SK-N-SH (cell line): ENCODE data around the gene GOLGA5.

Experiments
- CTCF ChIP-seq: fragments of 200-600 bp; sonication (generic); IDR thresholded peaks from 2 replicates; pipeline ENCODE4 v1.6.1; 2017; ENCODE audit warnings: antibody characterized with exemption, mild to moderate bottlenecking, moderate library complexity
- ELF1 ChIP-seq: IDR thresholded peaks from 2 replicates; pipeline ENCODE4 v1.4.0; 2012
- RCOR1 ChIP-seq: fragments of 150-350 bp; IDR thresholded peaks from 2 replicates; pipeline ENCODE4 v1.6.1; 2017; ENCODE audit warnings: antibody characterized with exemption, low read length
- SIN3A ChIP-seq: IDR thresholded peaks from 2 replicates; pipeline ENCODE4 v1.6.1; 2012; ENCODE audit warnings: low read depth, mild to moderate bottlenecking, low read length, moderate library complexity, borderline replicate concordance
- SMC3 ChIP-seq: IDR thresholded peaks from 2 replicates; pipeline ENCODE4 v1.6.1; 2012; ENCODE audit warnings: low read depth, low read length, improper control_type of control experiment
- YY1 ChIP-seq: IDR thresholded peaks from 2 replicates; pipeline ENCODE4 v1.4.0; 2012; ENCODE audit warnings: low read depth, mild to moderate bottlenecking
- TF ChIP-seq, protein P1 (sequence below): IDR thresholded peaks from 2 replicates; pipeline ENCODE4 v1.6.1; 2012; ENCODE audit warnings: mild to moderate bottlenecking, low read depth, low read length, moderate library complexity

DNA sequence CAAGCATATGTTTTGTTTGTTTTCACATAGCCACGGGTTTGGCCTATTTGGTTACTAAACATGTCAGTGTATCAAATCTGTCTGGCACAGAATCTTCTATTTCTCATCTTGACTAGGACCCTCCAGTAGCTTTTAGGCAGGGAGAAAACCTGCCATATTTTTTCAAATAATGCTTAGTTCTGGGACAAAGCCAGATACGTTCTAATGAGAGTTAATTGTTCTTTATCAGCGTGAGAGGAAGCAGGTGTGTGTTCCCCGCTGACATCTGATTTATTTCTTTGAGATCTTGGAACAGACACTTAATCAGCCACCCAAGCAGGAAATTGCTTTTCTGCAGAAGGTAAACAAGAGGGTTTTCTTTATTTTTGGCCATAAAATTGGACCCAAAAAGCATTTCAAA, 54.8 kb downstream of the GOLGA5 start:
- TF ChIP-seq SIN3A (no peak), YY1 (no peak), RCOR1 (no peak), ELF1 (no peak), SMC3 (no peak), CTCF (no peak)
- TF ChIP-seq, protein P1, sequence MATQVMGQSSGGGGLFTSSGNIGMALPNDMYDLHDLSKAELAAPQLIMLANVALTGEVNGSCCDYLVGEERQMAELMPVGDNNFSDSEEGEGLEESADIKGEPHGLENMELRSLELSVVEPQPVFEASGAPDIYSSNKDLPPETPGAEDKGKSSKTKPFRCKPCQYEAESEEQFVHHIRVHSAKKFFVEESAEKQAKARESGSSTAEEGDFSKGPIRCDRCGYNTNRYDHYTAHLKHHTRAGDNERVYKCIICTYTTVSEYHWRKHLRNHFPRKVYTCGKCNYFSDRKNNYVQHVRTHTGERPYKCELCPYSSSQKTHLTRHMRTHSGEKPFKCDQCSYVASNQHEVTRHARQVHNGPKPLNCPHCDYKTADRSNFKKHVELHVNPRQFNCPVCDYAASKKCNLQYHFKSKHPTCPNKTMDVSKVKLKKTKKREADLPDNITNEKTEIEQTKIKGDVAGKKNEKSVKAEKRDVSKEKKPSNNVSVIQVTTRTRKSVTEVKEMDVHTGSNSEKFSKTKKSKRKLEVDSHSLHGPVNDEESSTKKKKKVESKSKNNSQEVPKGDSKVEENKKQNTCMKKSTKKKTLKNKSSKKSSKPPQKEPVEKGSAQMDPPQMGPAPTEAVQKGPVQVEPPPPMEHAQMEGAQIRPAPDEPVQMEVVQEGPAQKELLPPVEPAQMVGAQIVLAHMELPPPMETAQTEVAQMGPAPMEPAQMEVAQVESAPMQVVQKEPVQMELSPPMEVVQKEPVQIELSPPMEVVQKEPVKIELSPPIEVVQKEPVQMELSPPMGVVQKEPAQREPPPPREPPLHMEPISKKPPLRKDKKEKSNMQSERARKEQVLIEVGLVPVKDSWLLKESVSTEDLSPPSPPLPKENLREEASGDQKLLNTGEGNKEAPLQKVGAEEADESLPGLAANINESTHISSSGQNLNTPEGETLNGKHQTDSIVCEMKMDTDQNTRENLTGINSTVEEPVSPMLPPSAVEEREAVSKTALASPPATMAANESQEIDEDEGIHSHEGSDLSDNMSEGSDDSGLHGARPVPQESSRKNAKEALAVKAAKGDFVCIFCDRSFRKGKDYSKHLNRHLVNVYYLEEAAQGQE, result no peak
